NCI-H82 treated with DMSO at 0.1 percent for 48 hours (cell line): ENCODE measurements around the gene NRP1.

Experiments
- DNase-seq: peaks from one replicate; lab custom pipeline; 2025; ENCODE audit not compliant: unreplicated experiment; lab: John Stamatoyannopoulos, UW

NRP1 gene

GRCh38 chr10:33293531-33294170, 40.8 kb downstream of the NRP1 start:
- no peak for DNase-seq

- no peak for DNase-seq
Measured at GRCh38 chr10:33293076-33293475, 41.4 kb downstream of the NRP1 start.

- DNase-seq, result no peak
Measured at GRCh38 chr10:33291053-33291592, 43.3 kb downstream of the NRP1 start.

DNA sequence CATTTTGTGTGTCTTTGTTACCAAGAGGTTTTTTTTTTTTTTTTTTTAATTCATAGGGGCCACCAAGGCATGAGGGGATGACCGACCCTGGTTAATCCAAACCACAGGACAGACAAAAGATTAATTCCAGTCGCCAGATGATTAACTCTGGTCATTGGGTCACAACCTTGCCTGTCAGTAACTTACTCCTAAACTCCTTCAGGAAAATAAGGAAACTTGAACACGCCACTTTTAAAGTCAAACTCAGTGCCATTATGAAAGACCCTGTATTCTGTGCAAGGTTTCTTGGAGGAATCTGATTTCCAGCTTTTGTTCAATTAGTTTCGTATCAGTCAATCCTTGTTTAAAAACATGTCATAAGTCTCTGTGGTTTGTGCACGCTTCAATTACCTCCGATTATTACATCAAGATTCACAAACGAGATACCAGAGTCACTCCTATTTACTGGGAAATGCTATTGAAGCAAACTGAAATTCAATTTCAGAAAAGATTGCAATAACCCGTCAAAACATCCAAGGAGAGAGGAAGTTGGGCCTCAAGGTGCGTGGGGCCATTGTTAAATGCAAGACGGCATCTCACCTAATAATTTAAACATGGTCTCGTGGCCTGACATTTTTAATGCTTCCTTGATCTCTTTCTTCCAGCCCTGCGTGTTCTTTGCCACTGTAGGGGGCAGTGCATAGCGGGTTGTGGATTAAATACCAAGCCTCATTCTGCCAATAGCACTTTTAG, 44.0 kb downstream of the NRP1 start:
- no peak for DNase-seq

DNA sequence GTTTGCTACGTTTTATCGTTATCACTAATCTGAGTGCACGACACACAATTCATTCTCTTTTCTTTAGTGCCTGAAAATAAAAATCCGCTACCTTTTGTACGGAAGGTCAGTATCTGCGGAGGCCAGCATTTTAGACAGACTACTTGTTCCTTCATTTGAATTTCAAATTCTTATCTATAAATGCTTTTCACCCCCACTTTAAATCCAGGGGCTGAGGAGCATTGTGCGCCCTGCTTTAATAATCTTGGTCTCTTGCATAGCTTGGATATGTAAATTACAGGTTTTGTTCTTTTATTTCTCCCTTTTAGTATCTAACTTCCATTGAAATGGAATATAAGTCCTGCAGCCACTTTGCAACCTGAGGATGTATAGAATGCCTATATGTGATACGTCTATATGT, 44.7 kb downstream of the NRP1 start:
- no peak for DNase-seq

DNA sequence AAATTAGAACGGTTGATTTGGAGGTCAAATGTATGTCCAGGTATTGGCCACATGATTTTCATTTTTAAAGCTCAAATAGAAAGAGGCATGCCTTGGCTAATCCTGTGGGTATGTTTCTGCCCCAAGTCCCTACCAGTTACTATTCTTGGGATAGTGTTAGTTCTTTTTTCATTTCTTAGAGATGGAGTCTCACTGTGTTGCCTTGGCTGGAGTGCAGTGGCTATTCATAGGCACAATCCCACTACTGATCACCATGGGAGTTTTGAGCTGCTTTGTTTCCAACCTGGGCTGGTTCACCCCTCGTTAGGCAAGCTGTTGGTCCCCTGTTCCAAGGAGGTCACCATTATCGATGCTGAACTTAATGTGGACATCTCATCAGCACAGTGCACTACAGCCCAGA, 46.3 kb downstream of the NRP1 start:
- DNase-seq, result no peak

GRCh38 chr10:33287112-33287511, 47.4 kb downstream of the NRP1 start:
- no peak for DNase-seq

DNA sequence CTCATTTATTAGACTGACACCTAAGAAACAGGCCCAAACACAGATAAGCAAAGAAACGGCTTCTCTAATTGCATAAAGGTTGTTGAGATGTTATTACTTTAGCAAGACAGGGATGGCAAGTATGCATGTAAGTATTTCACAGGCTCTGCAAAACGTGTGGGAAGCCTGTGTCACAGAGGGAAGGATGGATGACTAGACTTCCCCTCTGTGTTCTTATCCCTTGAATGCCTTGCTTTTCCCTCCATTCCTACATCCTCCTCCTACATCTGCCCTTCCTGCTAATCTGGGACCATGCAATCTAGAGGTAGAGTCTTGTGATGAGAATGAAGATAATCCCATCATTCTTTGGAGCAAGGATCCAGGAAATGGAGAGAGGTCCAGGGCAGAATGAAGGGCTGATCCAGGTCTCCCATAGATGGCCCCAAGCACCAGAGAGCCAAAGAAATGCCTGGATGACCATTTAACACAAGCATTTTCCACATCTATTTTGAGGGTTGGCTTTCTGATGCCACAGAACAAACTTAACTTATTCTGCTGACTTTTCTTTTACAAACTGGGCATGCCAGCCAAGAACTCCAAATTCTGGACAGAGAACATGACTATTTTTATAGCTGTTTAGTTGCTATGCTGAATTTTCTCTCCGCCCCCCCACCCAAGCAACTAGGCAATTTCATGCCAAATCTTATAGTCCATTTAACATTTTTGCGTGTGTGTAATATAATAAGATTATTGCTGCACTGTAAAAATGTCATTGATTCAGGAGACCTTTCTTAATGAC, 48.1 kb downstream of the NRP1 start:
- no peak for DNase-seq

- DNase-seq, result no peak
Measured at GRCh38 chr10:33284945-33285344, 49.5 kb downstream of the NRP1 start.

DNA sequence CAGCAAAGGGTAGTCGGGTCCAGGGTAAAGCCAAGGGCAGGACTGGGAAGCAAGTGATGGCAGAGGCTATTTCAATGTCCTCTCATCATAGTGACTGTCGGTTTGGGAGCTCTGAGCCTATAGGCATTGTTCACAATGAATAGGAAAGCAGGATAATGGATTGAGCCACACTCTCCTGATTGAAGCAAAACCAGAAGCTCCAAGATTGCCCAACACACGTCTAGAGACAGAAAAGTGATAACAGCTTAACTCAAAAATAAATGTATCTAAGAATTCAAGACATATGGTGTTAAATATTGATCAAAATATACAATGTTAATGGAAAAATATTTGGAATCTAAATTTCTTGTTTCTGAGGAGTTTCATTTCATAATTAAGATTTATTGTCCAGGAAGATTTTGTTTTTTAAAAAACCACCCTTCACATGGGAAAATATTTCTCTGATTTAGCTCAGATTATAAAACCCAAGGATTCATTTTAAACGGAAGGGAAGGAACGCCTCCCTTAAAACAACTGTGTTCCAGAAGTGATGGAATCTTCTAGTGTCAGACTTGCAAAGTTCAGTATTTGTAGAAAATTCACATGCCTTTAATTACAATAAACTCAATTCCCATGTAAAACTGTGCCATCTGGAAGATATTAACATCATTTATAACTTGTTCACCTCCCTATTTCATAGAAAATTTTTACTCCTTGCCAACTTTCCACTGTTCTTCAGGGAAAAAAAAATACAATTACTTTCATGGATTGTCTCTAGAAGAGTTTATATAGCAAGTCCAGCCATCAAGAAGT, 54.5 kb downstream of the NRP1 start:
- DNase-seq, result no peak

GRCh38 chr10:33279276-33279675, 55.2 kb downstream of the NRP1 start:
- no peak for DNase-seq

GRCh38 chr10:33278198-33278597, 56.3 kb downstream of the NRP1 start:
- DNase-seq, result no peak

- DNase-seq, result no peak
Measured at GRCh38 chr10:33277135-33277536, 57.3 kb downstream of the NRP1 start.

DNA sequence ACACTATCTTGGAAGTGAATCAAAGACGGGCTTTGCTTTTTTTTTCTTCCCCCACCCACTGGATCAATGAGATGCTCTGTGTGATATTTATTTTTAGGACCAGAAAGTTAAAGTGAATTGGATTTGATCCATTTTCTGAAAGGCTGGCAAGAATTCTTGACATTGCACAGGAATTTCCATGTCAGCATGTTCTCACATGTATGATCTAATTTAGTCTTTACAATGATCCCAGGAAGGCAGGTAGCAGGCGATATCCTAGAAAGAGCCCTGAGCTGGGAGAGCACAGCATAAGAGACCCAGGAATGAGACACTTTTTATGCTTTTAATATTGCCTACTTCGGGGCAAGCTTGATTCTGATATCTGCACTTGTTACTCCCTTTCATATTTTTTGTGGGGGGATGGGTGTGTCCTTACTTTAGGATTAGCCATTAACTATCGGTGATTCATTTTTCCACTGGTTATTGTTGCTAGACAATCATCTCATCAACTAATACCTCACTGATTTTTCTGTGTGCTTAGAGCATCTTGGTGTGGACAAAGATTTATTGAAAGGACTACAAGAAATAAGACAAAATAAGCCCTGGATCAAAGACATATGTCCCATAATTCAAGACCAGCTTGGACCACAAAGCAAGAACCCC, 58.1 kb downstream of the NRP1 start:
- DNase-seq, result no peak

DNA sequence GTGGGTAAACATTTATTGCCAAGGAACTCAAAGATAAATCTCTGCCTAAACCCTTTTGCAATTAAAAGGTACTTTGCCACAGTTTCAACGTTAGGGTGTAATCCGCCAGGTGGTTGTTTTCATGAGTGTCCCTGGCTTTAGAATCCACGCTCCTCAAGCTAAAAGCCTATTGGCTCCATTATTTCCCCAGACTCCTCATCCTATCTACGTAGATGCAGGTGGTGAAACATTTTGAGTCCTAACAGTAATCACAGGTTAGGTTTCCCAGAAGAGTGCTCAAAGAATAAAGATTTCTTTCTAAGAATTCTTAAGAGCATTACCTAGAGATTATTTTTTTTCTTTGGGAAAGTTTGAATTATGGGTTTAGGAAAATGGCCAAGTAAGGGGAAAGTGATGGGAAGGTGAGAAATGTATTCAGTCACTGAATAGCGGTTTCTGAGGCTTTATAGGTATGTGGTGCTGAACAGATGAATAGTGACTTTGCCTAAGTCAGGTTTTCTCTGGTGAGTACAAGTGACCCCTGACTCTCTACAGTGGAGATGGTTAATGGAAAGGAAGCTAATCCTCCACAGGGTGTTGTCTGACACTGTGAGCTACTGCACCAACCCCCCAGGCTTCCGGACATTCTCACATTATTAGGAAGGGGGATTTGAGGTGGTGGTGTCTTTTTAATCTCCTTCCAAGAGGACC, 60.2 kb downstream of the NRP1 start:
- no peak for DNase-seq

DNA sequence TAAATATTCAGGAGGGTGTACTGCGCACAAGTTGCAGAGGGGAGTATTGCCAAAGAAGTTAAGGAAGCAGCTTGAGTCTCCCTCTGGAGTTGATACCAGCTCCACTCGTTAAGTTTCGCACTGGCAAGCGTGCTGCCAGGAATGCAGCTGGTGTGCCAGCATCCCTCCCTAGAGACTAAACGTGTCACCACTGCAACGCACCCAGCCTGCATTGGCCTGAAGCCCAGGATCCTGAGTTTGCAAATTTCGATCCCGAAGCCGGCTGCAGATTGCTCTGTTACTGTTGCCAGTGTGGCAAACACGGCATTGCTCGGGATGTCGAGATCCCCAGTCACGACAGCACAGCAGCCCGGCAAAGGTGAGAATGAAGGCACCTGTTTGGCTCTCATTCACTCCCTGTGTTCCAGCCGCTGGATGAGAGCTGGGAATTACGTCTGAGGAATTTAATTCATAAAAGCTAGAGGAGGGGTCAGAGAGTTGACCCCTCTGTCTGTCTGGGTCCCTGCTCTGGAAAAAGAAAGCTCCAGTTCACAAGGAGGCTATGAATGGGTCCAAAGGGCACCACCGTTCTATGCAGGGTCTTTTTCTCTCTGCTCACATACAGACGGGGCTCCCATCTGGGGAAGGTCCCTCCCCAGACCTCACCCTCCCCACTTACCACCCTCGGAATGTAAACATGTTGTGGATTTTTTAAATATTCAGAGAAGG, 61.0 kb downstream of the NRP1 start:
- no peak for DNase-seq

GRCh38 chr10:33272635-33273034, 61.8 kb downstream of the NRP1 start:
- no peak for DNase-seq

DNA sequence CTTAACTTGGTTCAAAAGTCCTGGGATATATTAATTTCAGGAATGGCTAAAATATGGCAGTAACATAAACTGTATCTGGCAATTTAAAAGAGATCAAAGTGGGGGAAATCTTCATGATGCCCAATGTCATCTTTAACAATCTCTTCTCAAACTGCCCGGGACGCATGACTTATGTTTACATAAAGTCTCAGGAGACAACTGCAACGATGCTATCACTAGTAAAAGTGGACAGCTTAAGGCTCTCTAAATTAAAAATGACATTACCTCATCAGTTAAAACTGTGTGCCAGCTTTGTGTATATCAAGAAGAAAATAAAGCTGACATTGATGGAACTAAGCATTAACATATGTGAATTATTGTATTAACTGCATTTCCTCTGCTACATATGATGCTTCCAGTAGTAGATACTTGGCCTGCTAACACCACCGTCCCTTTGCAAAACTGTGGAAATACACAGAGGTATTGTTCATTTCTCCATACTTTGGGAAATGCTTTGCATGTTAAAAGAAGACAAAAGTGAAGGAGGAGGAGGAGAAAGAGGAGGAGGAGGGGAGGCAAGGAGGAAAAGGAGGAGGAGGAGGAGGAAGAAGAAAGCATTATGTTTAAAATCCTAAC, 62.4 kb downstream of the NRP1 start:
- no peak for DNase-seq

DNA sequence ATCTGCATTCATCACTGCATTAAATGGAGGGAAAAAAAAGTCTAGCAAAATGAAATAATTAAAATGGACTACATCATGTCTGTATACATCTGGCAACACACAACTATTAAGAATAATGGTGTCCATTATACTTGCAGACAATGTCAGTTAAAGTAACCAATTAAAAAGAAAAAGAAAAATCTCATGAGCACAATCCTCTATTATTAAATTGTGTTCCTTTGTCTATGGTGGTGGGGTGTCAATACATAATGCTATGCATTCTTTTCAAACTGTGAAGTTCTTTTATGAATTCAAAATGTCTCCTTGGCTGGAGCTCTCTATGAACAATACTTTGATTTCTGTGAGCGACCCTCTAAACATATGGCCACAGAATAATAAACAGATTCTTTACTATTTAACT, 63.5 kb downstream of the NRP1 start:
- DNase-seq, result no peak
